Measurements from ENCODE around the gene ZFHX3. TPM values are rescaled to one million over a fixed set of nuclear protein-coding genes. Genes with fewer than 3 reads are reported as not detected.

Gene ZFHX3
- total and polyA plus RNA-seq, 10 of the 15 experiments (the other 5 are each of a cell fraction or from before 2014, with no cell fraction given): 0.68 to 8.6 (median 2.0) TPM

- ChIA-PET POLR2A (interaction anchor here (0.6 to 0.7 kb wide), 2 partner anchors 14 to 89 kb away, joined by 3 read pairs; no protein-coding TSS in a partner anchor), SMC1A (ENCODE audit: uncharacterized antibody, unreplicated experiment) (interaction anchor here (0.6 to 1.8 kb wide), 3 partner anchors 25 to 288 kb away, joined by 3 to 6 read pairs (median 4); no protein-coding TSS in a partner anchor), CTCF (interaction anchor here (2.3 kb wide), 1 partner anchor 228 kb away, joined by 10 read pairs; no protein-coding TSS in a partner anchor), RAD21 (ENCODE audit: unreplicated experiment) (interaction anchor here (1.2 kb wide), 1 partner anchor 229 kb away, joined by 3 read pairs; no protein-coding TSS in a partner anchor)
- H3K36me3 ChIP-seq (ENCODE audit: control insufficient read depth in 2 of 2, insufficient read depth in 2 of 2, low read length in 1 of 2): no peaks in the 10 kb centered on the region
- 65% methylated on average over 4 of the region's 4 CpGs for whole genome bisulfite sequencing (ENCODE audit: insufficient coverage, insufficient replicate concordance, low lambda C conversion rate, missing lambda C conversion rate)
- no peak for DNase-seq (ENCODE audit: low read depth, low spot score)
- BruUV-seq (replicated peaks): no TSS peak
- H3K27ac ChIP-seq (ENCODE audit: control insufficient read depth, insufficient read depth): no peak overlapping the region
- H3K79me2 ChIP-seq (ENCODE audit: control insufficient read depth, insufficient read depth, low read length): no peaks in the 10 kb centered on the region; the same call in 1 of the 2 replicates
- H3K9me3 ChIP-seq (replicated peaks; ENCODE audit: control insufficient read depth, insufficient read depth, low read length): no peaks in the 10 kb centered on the region
- H3K4me3 ChIP-seq: no peak overlapping the region
- H3K4me2 ChIP-seq (ENCODE audit: control insufficient read depth, insufficient read depth): no peak overlapping the region
- H2AFZ ChIP-seq (ENCODE audit: control insufficient read depth, low read depth, low read length): no peak overlapping the region
- H3K9ac ChIP-seq (ENCODE audit: control insufficient read depth, insufficient read depth, low read length): no peak overlapping the region
- no peak for ATAC-seq
- TF ChIP-seq NBN (IDR thresholded peaks at IDR 0.05) (no peak), MYC (IDR thresholded peaks at IDR 0.05; ENCODE audit: insufficient read depth, insufficient read length, insufficient replicate concordance, low read length, severe bottlenecking) (no peak), POLR2AphosphoS5 (IDR thresholded peaks at IDR 0.05; ENCODE audit: low read length) (no peak), ZSCAN29 (IDR thresholded peaks at IDR 0.05) (no peak), ZNF622 (IDR thresholded peaks at IDR 0.05) (no peak), POLR2A (IDR thresholded peaks at IDR 0.05; ENCODE audit: low read depth, low read length) (no peak), HDAC6 (IDR thresholded peaks at IDR 0.05; ENCODE audit: unreplicated experiment) (no peak), ZBTB11 (CRISPR knock-in tag; IDR thresholded peaks at IDR 0.05) (no peak), FOXM1 (IDR thresholded peaks at IDR 0.05; ENCODE audit: low read depth, low read length) (no peak), PAX8 (IDR thresholded peaks at IDR 0.05) (no peak), ZNF24 (IDR thresholded peaks at IDR 0.05) (no peak), CREB1 (IDR thresholded peaks at IDR 0.05; ENCODE audit: low read depth) (no peak), SP1 (IDR thresholded peaks at IDR 0.05; ENCODE audit: low read depth, low read length) (no peak)
- TF ChIP-seq, protein P1, sequence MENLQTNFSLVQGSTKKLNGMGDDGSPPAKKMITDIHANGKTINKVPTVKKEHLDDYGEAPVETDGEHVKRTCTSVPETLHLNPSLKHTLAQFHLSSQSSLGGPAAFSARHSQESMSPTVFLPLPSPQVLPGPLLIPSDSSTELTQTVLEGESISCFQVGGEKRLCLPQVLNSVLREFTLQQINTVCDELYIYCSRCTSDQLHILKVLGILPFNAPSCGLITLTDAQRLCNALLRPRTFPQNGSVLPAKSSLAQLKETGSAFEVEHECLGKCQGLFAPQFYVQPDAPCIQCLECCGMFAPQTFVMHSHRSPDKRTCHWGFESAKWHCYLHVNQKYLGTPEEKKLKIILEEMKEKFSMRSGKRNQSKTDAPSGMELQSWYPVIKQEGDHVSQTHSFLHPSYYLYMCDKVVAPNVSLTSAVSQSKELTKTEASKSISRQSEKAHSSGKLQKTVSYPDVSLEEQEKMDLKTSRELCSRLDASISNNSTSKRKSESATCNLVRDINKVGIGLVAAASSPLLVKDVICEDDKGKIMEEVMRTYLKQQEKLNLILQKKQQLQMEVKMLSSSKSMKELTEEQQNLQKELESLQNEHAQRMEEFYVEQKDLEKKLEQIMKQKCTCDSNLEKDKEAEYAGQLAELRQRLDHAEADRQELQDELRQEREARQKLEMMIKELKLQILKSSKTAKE (IDR thresholded peaks at IDR 0.05; ENCODE audit: low read depth, poor library complexity, severe bottlenecking): no peak
- TF ChIP-seq, protein P2, sequence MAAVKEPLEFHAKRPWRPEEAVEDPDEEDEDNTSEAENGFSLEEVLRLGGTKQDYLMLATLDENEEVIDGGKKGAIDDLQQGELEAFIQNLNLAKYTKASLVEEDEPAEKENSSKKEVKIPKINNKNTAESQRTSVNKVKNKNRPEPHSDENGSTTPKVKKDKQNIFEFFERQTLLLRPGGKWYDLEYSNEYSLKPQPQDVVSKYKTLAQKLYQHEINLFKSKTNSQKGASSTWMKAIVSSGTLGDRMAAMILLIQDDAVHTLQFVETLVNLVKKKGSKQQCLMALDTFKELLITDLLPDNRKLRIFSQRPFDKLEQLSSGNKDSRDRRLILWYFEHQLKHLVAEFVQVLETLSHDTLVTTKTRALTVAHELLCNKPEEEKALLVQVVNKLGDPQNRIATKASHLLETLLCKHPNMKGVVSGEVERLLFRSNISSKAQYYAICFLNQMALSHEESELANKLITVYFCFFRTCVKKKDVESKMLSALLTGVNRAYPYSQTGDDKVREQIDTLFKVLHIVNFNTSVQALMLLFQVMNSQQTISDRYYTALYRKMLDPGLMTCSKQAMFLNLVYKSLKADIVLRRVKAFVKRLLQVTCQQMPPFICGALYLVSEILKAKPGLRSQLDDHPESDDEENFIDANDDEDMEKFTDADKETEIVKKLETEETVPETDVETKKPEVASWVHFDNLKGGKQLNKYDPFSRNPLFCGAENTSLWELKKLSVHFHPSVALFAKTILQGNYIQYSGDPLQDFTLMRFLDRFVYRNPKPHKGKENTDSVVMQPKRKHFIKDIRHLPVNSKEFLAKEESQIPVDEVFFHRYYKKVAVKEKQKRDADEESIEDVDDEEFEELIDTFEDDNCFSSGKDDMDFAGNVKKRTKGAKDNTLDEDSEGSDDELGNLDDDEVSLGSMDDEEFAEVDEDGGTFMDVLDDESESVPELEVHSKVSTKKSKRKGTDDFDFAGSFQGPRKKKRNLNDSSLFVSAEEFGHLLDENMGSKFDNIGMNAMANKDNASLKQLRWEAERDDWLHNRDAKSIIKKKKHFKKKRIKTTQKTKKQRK (IDR thresholded peaks at IDR 0.05; ENCODE audit: low read depth, low read length): no peak
- in situ Hi-C loops (cut with MboI) (no loop called here), intact Hi-C loops (cut with micrococcal nuclease; ENCODE audit: unreplicated experiment) (no loop called here)
- H4K20me1 ChIP-seq (ENCODE audit: control insufficient read depth, insufficient read depth): no peaks in the 10 kb centered on the region
- no peak for FAIRE-seq
- peaks cover 17 to 41% of the 10 kb centered on the region in 2 experiments for H3K27me3 ChIP-seq (replicated peaks in 1 of 2; ENCODE audit: control insufficient read depth in 2 of 2, insufficient read depth in 2 of 2, low read length in 1 of 2)
- peaks cover 2% of the 10 kb centered on the region; the same call in 1 of the 2 replicates for H3K4me1 ChIP-seq (ENCODE audit: control insufficient read depth, insufficient read depth, low read length)
Measured at GRCh38 chr16:73060892-73061490, 13.1 kb upstream of the ZFHX3 start.
